HCT116 (cell line): ENCODE measurements around the gene MKI67. TPM values are rescaled to one million over a fixed set of nuclear protein-coding genes. Genes with fewer than 3 reads are reported as not detected.

Experiments
- ATAC-seq: fragments of 200-7000 bp; cut with Tn5 transposase; 2 replicates; pipeline ENCODE4 v1.9.1; 2020; ENCODE audit warnings: mild to moderate bottlenecking, moderate library complexity
- BruUV-seq: library from RNA; stranded (reverse); fragments of 400-500 nt; replicated peaks from 2 replicates; lab custom pipeline; 2021; lab: Mats Ljungman, UMichigan
- CTCF ChIA-PET: fragments of 300-600 bp; sonication (Branson Sonifier 250); formaldehyde crosslinking; loops from one replicate; lab custom pipeline; 2021; ENCODE audit warnings: antibody characterized with exemption; lab: Charles Lee
- POLR2A ChIA-PET: fragments of 300-600, 350-600 bp; sonication (Branson Sonifier 250); formaldehyde crosslinking; loops from one replicate; lab custom pipeline; 2021; ENCODE audit warnings: antibody characterized with exemption; lab: Charles Lee
- RAD21 ChIA-PET, 2 experiments: fragments of 300-600 bp; sonication (Branson Sonifier 250); formaldehyde crosslinking; loops; one replicate each; lab custom pipeline; 2023; ENCODE audit warnings: low total read pairs in 2 of 2; ENCODE audit not compliant: uncharacterized antibody in 2 of 2, unreplicated experiment in 2 of 2, low non-redundant PET in 1 of 2; lab: Charles Lee
- DNase-seq: peaks from one replicate; pipeline ENCODE4 v3.0.0-alpha.2; 2010; ENCODE audit warnings: low read depth, low spot score
- H2AFZ ChIP-seq: fragments of 200-600 bp; shearing (Covaris generic), sonication (generic); 2 replicates; pipeline ENCODE4 v1.6.1; 2017; ENCODE audit warnings: low read depth, mixed run types, mixed read lengths, antibody characterized with exemption, low read length; ENCODE audit not compliant: poor library complexity, severe bottlenecking
- H3K27ac ChIP-seq: 2 replicates; pipeline ENCODE4 v1.5.1; 2012; ENCODE audit warnings: low read depth, low read length
- H3K27me3 ChIP-seq: fragments of 200-600 bp; sonication (generic); 2 replicates; pipeline ENCODE4 v1.6.1; 2016; ENCODE audit warnings: mixed run types, low read length, mixed read lengths; ENCODE audit not compliant: insufficient read depth
- H3K36me3 ChIP-seq, 2 experiments: fragments of 200-500 bp in 1 of 2; fragments of 200-600 bp in 1 of 2; sonication (Bioruptor generic) in 1 of 2; sonication (generic) in 1 of 2; 2 replicates each; pipeline versions ENCODE4 v1.5.1 to v1.6.1; 2014 to 2016; ENCODE audit warnings: low read length in 2 of 2, inconsistent platforms in 1 of 2, mixed read lengths in 1 of 2, mixed run types in 1 of 2; ENCODE audit not compliant: insufficient read depth in 2 of 2, control insufficient read depth in 1 of 2
- H3K4me1 ChIP-seq, 2 experiments: fragments of 200-600 bp in 1 of 2; sonication (generic) in 1 of 2; 2 replicates each; pipeline versions ENCODE4 v1.5.1 to v1.6.1; 2012 to 2017; ENCODE audit warnings: low read length in 2 of 2, inconsistent platforms in 1 of 2, mild to moderate bottlenecking in 1 of 2, mixed read lengths in 1 of 2, mixed run types in 1 of 2, moderate library complexity in 1 of 2; ENCODE audit not compliant: insufficient read depth in 2 of 2, control insufficient read depth in 1 of 2
- H3K4me2 ChIP-seq: fragments of 200-600 bp; sonication (generic); 2 replicates; pipeline ENCODE4 v1.6.1; 2017; ENCODE audit warnings: mixed run types, low read length, mixed read lengths
- H3K4me3 ChIP-seq, 2 experiments: fragments of 200-600 bp in 1 of 2; sonication (generic) in 1 of 2; replicated peaks in 1 of 2; 2 replicates each; pipeline ENCODE4 v1.5.1; 2011 to 2016; ENCODE audit warnings: low read length in 2 of 2, control low read depth in 1 of 2, low read depth in 1 of 2, mild to moderate bottlenecking in 1 of 2, mixed read lengths in 1 of 2, mixed run types in 1 of 2
- H3K79me2 ChIP-seq: fragments of 200-600 bp; sonication (generic); 2 replicates; pipeline ENCODE4 v1.6.1; 2017; ENCODE audit warnings: mild to moderate bottlenecking, mixed run types, low read length, moderate library complexity, mixed read lengths; ENCODE audit not compliant: insufficient read depth
- H3K9ac ChIP-seq: fragments of 200-600 bp; sonication (generic); 2 replicates; pipeline ENCODE4 v1.6.1; 2016; ENCODE audit warnings: low read length, mixed read lengths
- H3K9me2 ChIP-seq: fragments of 200-600 bp; sonication (generic), shearing (Covaris generic); 2 replicates; pipeline ENCODE4 v1.6.1; 2017; ENCODE audit warnings: mixed run types, mild to moderate bottlenecking, moderate library complexity; ENCODE audit not compliant: insufficient read depth
- H3K9me3 ChIP-seq, 2 experiments: fragments of 200-500 bp in 1 of 2; fragments of 200-600 bp in 1 of 2; sonication (Bioruptor generic) in 1 of 2; sonication (generic) in 1 of 2; 2 replicates each; pipeline ENCODE4 v1.6.1; 2014 to 2017; ENCODE audit warnings: low read length in 2 of 2, mixed read lengths in 2 of 2, inconsistent platforms in 1 of 2, low read depth in 1 of 2, mild to moderate bottlenecking in 1 of 2, mixed run types in 1 of 2, moderate library complexity in 1 of 2; ENCODE audit not compliant: control insufficient read depth in 1 of 2, insufficient read depth in 1 of 2
- H4K20me1 ChIP-seq: fragments of 200-600 bp; sonication (generic), shearing (Covaris generic); 2 replicates; pipeline ENCODE4 v1.6.1; 2017; ENCODE audit warnings: mixed run types, mild to moderate bottlenecking, moderate library complexity; ENCODE audit not compliant: insufficient read depth
- CBX3 ChIP-seq: IDR thresholded peaks from 2 replicates; pipeline ENCODE4 v1.6.1; 2012; ENCODE audit warnings: low read depth
- CEBPB ChIP-seq: IDR thresholded peaks from 2 replicates; pipeline ENCODE4 v1.6.1; 2012; ENCODE audit warnings: low read depth
- EGR1 ChIP-seq: IDR thresholded peaks from 2 replicates; pipeline ENCODE4 v1.6.1; 2012; ENCODE audit warnings: low read depth
- EZH2 ChIP-seq: fragments of 200-600 bp; sonication (generic); IDR thresholded peaks from 2 replicates; pipeline ENCODE4 v1.6.1; 2017; ENCODE audit warnings: antibody characterized with exemption, mixed run types
- EZH2phosphoT487 ChIP-seq: fragments of 200-600 bp; IDR thresholded peaks from 2 replicates; pipeline ENCODE4 v1.6.1; 2018; ENCODE audit warnings: antibody characterized with exemption, borderline replicate concordance
- FOSL1 ChIP-seq: IDR thresholded peaks from 2 replicates; pipeline ENCODE4 v1.6.1; 2012; ENCODE audit warnings: low read depth
- JUND ChIP-seq: IDR thresholded peaks from 2 replicates; pipeline ENCODE4 v1.6.1; 2012
- POLR2A ChIP-seq: IDR thresholded peaks from 2 replicates; pipeline ENCODE4 v1.7.0; 2011; ENCODE audit warnings: borderline replicate concordance; ENCODE audit not compliant: insufficient read depth, insufficient read length; ENCODE audit errors: extremely low read depth
- REST ChIP-seq: IDR thresholded peaks from 2 replicates; pipeline ENCODE4 v1.6.1; 2012; ENCODE audit warnings: low read depth
- SIN3A ChIP-seq: IDR thresholded peaks from 2 replicates; pipeline ENCODE4 v1.6.1; 2012; ENCODE audit warnings: low read depth
- SP1 ChIP-seq: IDR thresholded peaks from 2 replicates; pipeline ENCODE4 v1.6.1; 2012; ENCODE audit warnings: low read depth
- TCF7L2 ChIP-seq: IDR thresholded peaks from 2 replicates; pipeline ENCODE4 v1.7.0; 2011; ENCODE audit warnings: borderline replicate concordance, inconsistent platforms; ENCODE audit not compliant: insufficient read depth, insufficient read length; ENCODE audit errors: extremely low read depth
- ZBTB33 ChIP-seq: IDR thresholded peaks from 2 replicates; pipeline ENCODE4 v1.6.1; 2011; ENCODE audit warnings: mild to moderate bottlenecking, low read length, moderate library complexity; ENCODE audit not compliant: insufficient replicate concordance; ENCODE audit errors: extremely low read depth
- ZFX ChIP-seq: fragments of 450-650 bp; IDR thresholded peaks from 2 replicates; pipeline ENCODE4 v1.6.1; 2017
- ZNF274 ChIP-seq: fragments of 200-500 bp; sonication (Bioruptor generic); IDR thresholded peaks from 2 replicates; pipeline ENCODE4 v1.6.1; 2014; ENCODE audit warnings: mild to moderate bottlenecking, low read depth, low read length, inconsistent platforms
- intact Hi-C: fragments of 100-400 bp; cut with micrococcal nuclease; formaldehyde crosslinking; loops from 2 replicates; pipeline ENCODE4 v1.10.0; 2022
- total RNA-seq: library from RNA; stranded (reverse); gene quantifications from one replicate; pipeline ENCODE4 v1.2.1, GENCODE V29; 2021; ENCODE audit not compliant: unreplicated experiment
- TF ChIP-seq, protein P1 (sequence below): IDR thresholded peaks from 2 replicates; pipeline ENCODE4 v1.6.1; 2012
- TF ChIP-seq, protein P2 (sequence below), 3 experiments: fragments of 200-600 bp in 1 of 3; sonication (generic) in 1 of 3; IDR thresholded peaks in 2 of 3; conservative IDR thresholded peaks in 1 of 3; 2 replicates each; pipeline ENCODE4 v1.5.1; 2012 to 2017; ENCODE audit warnings: low read depth in 2 of 3, low read length in 2 of 3, antibody characterized with exemption in 1 of 3, borderline replicate concordance in 1 of 3, control low read depth in 1 of 3, mild to moderate bottlenecking in 1 of 3, mixed read lengths in 1 of 3, mixed run types in 1 of 3, moderate library complexity in 1 of 3; ENCODE audit not compliant: insufficient read depth in 1 of 3

MKI67 gene
- total RNA-seq, 1 experiment from 2014 or later: 202 TPM

DNA sequence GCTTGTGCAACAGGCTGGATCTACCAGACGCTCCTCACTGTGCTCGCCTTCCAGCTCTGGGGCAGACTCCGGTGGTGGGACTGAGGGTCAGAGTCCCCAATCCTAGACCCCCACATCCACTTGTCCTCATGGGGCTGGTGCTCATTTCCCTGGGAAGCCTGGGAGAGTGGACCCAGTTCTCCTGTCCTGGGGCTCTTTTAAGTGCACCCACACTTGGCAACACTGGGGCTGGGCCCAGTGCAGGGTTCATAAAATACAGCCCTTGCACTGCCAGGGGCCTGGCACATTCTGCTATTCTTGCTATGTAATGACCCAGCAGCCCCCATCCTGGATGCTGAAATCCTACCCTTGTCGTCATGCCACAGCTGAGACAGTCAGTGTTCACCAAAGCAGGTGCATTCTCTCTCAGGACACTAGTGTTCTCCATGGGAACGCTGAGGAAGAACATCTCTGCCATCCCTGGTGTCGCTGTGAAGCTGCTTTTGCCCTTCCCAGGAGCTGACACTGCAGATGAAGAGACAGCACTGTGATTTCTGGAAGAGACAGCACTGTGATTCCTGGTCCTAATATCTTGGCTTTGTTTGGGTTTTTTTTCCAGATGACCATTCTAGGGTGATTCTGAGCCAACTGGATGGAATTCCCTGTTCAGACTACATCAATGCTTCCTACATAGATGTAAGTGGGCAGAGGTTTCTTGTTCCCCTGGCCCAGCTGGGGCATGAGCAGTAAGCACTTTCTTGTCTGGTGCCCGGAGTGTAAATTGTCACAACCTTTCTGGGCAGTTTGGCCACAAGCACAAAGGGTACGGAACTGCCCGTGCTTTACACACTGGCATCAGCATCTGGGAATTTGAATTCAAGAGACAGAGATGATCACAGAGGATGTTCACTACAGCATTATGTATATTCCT, 65.6 kb downstream of the MKI67 start:
- Histone ChIP-seq H3K79me2 (no peaks in the 10 kb centered on the region), H3K4me2 (no peak overlapping the region), H3K27me3 (no peaks in the 10 kb centered on the region), H3K27ac (no peak overlapping the region), H4K20me1 (no peaks in the 10 kb centered on the region), H2AFZ (no peak overlapping the region), H3K36me3 (no peaks in the 10 kb centered on the region; a peak in 1 of 4 replicates), H3K9ac (no peak overlapping the region), H3K9me3 (no peaks in the 10 kb centered on the region), H3K4me3 (no peak overlapping the region), H3K4me1 (no peaks in the 10 kb centered on the region), H3K9me2 (no peaks in the 10 kb centered on the region)
- ChIA-PET CTCF (no interaction called here), RAD21 (no interaction called here), POLR2A (no interaction called here)
- BruUV-seq: no TSS peak
- no peak for DNase-seq
- intact Hi-C loops: no loop called here
- TF ChIP-seq EZH2phosphoT487: no peak
- TF ChIP-seq SP1: no peak
- TF ChIP-seq, protein P1, sequence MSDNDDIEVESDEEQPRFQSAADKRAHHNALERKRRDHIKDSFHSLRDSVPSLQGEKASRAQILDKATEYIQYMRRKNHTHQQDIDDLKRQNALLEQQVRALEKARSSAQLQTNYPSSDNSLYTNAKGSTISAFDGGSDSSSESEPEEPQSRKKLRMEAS: no peak
- TF ChIP-seq TCF7L2: no peak
- TF ChIP-seq CEBPB: no peak
- no peak for TF ChIP-seq SIN3A
- TF ChIP-seq JUND: no peak
- no peak for TF ChIP-seq REST
- no peak for TF ChIP-seq FOSL1
- no peak for TF ChIP-seq ZFX
- no peak for TF ChIP-seq ZBTB33
- no peak for TF ChIP-seq ZNF274
- TF ChIP-seq EZH2: no peak
- no peak for TF ChIP-seq CBX3
- no peak for TF ChIP-seq POLR2A
- TF ChIP-seq EGR1: no peak
- TF ChIP-seq, protein P2, sequence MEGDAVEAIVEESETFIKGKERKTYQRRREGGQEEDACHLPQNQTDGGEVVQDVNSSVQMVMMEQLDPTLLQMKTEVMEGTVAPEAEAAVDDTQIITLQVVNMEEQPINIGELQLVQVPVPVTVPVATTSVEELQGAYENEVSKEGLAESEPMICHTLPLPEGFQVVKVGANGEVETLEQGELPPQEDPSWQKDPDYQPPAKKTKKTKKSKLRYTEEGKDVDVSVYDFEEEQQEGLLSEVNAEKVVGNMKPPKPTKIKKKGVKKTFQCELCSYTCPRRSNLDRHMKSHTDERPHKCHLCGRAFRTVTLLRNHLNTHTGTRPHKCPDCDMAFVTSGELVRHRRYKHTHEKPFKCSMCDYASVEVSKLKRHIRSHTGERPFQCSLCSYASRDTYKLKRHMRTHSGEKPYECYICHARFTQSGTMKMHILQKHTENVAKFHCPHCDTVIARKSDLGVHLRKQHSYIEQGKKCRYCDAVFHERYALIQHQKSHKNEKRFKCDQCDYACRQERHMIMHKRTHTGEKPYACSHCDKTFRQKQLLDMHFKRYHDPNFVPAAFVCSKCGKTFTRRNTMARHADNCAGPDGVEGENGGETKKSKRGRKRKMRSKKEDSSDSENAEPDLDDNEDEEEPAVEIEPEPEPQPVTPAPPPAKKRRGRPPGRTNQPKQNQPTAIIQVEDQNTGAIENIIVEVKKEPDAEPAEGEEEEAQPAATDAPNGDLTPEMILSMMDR (IDR thresholded peaks at IDR 0.05 in 2 of 3, conservative IDR thresholded peaks at IDR 0.05 in 1 of 3; ENCODE audit: borderline replicate concordance in 1 of 3, insufficient read depth in 1 of 3, low read depth in 2 of 3, low read length in 2 of 3): no peak
- TF ChIP-seq, all 23 proteins: peak for 0
- ATAC-seq: no peak
